ENCODE results near the gene NTNG2. TPM values are rescaled to one million over a fixed set of nuclear protein-coding genes. Genes with fewer than 3 reads are reported as not detected.

The NTNG2 gene
- total and polyA plus RNA-seq, 2 of the 13 experiments (the other 11 are each of a cell fraction or from before 2014, with no cell fraction given) = 0.02 to 0.36 TPM

GRCh38 chr9:132114102-132114707 is 47.7 kb upstream of the NTNG2 start (continued):
- TF ChIP-seq, protein P1, sequence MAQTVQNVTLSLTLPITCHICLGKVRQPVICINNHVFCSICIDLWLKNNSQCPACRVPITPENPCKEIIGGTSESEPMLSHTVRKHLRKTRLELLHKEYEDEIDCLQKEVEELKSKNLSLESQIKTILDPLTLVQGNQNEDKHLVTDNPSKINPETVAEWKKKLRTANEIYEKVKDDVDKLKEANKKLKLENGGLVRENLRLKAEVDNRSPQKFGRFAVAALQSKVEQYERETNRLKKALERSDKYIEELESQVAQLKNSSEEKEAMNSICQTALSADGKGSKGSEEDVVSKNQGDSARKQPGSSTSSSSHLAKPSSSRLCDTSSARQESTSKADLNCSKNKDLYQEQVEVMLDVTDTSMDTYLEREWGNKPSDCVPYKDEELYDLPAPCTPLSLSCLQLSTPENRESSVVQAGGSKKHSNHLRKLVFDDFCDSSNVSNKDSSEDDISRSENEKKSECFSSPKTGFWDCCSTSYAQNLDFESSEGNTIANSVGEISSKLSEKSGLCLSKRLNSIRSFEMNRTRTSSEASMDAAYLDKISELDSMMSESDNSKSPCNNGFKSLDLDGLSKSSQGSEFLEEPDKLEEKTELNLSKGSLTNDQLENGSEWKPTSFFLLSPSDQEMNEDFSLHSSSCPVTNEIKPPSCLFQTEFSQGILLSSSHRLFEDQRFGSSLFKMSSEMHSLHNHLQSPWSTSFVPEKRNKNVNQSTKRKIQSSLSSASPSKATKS (CRISPR knock-in tag; IDR thresholded peaks at IDR 0.05) = no peak
- TF ChIP-seq IRF1 (CRISPR knock-in tag; IDR thresholded peaks at IDR 0.05; ENCODE audit: low read depth) = 0 out of 2 replicates have a peak, but pooled peaks have one; percentile 81
- no peak for TF ChIP-seq SP1 (IDR thresholded peaks at IDR 0.05)
- TF ChIP-seq SP1 (CRISPR knock-in tag; IDR thresholded peaks at IDR 0.05) = peak; percentile 56; the same call in 1 of the 2 replicates
- peak; percentile 98 for TF ChIP-seq KDM4B (CRISPR knock-in tag; IDR thresholded peaks at IDR 0.05)
- TF ChIP-seq, protein P2, sequence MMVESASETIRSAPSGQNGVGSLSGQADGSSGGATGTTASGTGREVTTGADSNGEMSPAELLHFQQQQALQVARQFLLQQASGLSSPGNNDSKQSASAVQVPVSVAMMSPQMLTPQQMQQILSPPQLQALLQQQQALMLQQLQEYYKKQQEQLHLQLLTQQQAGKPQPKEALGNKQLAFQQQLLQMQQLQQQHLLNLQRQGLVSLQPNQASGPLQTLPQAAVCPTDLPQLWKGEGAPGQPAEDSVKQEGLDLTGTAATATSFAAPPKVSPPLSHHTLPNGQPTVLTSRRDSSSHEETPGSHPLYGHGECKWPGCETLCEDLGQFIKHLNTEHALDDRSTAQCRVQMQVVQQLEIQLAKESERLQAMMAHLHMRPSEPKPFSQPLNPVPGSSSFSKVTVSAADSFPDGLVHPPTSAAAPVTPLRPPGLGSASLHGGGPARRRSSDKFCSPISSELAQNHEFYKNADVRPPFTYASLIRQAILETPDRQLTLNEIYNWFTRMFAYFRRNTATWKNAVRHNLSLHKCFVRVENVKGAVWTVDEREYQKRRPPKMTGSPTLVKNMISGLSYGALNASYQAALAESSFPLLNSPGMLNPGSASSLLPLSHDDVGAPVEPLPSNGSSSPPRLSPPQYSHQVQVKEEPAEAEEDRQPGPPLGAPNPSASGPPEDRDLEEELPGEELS (CRISPR knock-in tag; IDR thresholded peaks at IDR 0.05) = peak; percentile 67
- TF ChIP-seq SATB2 (CRISPR knock-in tag; IDR thresholded peaks at IDR 0.05) = peak; percentile 99
- peak; percentile 99 for TF ChIP-seq MIER2 (CRISPR knock-in tag; IDR thresholded peaks at IDR 0.05)
- TF ChIP-seq NFE2L1 (CRISPR knock-in tag; IDR thresholded peaks at IDR 0.05; ENCODE audit: borderline replicate concordance) = 0 out of 2 replicates have a peak, but pooled peaks have one; percentile 47
- peak; percentile 93; the same call in 1 of the 2 replicates for TF ChIP-seq ZFP1 (CRISPR knock-in tag; IDR thresholded peaks at IDR 0.05)
- TF ChIP-seq, protein P3, sequence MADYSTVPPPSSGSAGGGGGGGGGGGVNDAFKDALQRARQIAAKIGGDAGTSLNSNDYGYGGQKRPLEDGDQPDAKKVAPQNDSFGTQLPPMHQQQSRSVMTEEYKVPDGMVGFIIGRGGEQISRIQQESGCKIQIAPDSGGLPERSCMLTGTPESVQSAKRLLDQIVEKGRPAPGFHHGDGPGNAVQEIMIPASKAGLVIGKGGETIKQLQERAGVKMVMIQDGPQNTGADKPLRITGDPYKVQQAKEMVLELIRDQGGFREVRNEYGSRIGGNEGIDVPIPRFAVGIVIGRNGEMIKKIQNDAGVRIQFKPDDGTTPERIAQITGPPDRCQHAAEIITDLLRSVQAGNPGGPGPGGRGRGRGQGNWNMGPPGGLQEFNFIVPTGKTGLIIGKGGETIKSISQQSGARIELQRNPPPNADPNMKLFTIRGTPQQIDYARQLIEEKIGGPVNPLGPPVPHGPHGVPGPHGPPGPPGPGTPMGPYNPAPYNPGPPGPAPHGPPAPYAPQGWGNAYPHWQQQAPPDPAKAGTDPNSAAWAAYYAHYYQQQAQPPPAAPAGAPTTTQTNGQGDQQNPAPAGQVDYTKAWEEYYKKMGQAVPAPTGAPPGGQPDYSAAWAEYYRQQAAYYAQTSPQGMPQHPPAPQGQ (CRISPR knock-in tag; IDR thresholded peaks at IDR 0.05; ENCODE audit: borderline replicate concordance) = no peak
- TF ChIP-seq ZNF501 (CRISPR knock-in tag; IDR thresholded peaks at IDR 0.05) = peak; percentile 79
- TF ChIP-seq ZNF20 (CRISPR knock-in tag; IDR thresholded peaks at IDR 0.05) = 0 out of 2 replicates have a peak, but pooled peaks have one; percentile 36
- TF ChIP-seq ZNF329 (CRISPR knock-in tag; IDR thresholded peaks at IDR 0.05; ENCODE audit: low read depth) = peak; percentile 94
- peak; percentile 98 for TF ChIP-seq TGIF2 (CRISPR knock-in tag; IDR thresholded peaks at IDR 0.05)
- TF ChIP-seq TFE3 (CRISPR knock-in tag; IDR thresholded peaks at IDR 0.05) = peak; percentile 95
- TF ChIP-seq ZNF282 (IDR thresholded peaks at IDR 0.05; ENCODE audit: partially characterized antibody) = no peak
- TF ChIP-seq ARNTL (CRISPR knock-in tag; IDR thresholded peaks at IDR 0.05) = peak; percentile 86; the same call in 1 of the 2 replicates
- TF ChIP-seq SSRP1 (CRISPR knock-in tag; IDR thresholded peaks at IDR 0.05) = no peak
- TF ChIP-seq ZNF879 (CRISPR knock-in tag; IDR thresholded peaks at IDR 0.05) = peak; percentile 82; the same call in 1 of the 2 replicates
- TF ChIP-seq KLF13 (CRISPR knock-in tag; IDR thresholded peaks at IDR 0.05) = peak; percentile 56; the same call in 1 of the 2 replicates

Data from HepG2 (cell line).